RWPE1 (cell line): Measurements from ENCODE around the gene RARG.

Source experiments
- CTCF ChIA-PET: fragments of 350-600 bp; sonication (Branson Sonifier 250); formaldehyde crosslinking; extraction: SDS; loops from one replicate; lab custom pipeline; 2021; lab: Yijun Ruan, JAX
- POLR2A ChIA-PET: fragments of 400-600 bp; formaldehyde crosslinking; extraction: SDS; loops from one replicate; lab custom pipeline; 2020; ENCODE audit warnings: antibody characterized with exemption; ENCODE audit not compliant: low non-redundant PET; lab: Yijun Ruan, JAX
- DNase-seq: peaks from one replicate; pipeline ENCODE4 v3.0.0; 2012; ENCODE audit warnings: low spot score
- H3K27ac ChIP-seq: fragments of 450-650 bp; 2 replicates; pipeline ENCODE4 v1.5.1; 2017
- CTCF ChIP-seq: fragments of 450-650 bp; conservative IDR thresholded peaks from 2 replicates; pipeline ENCODE4 v1.5.1; 2017; ENCODE audit warnings: low read depth, mild to moderate bottlenecking

The RARG gene

GRCh38 chr12:53258541-53259539, 26.8 kb upstream of the RARG start:
- ChIA-PET POLR2A (no interaction called here), CTCF (interaction anchor here (1.1 kb wide), 1 partner anchor 10 kb away, joined by 3 read pairs; the partner anchor contains the start of gene ESPL1)
- no peak for DNase-seq

GRCh38 chr12:53255996-53256395, 24.0 kb upstream of the RARG start:
- TF ChIP-seq CTCF, result no peak
- CTCF ChIA-PET, result interaction anchor here (0.6 kb wide), 1 partner anchor 487 kb away, joined by 3 read pairs; no protein-coding TSS in a partner anchor
- no peak for DNase-seq
- POLR2A ChIA-PET, result no interaction called here
- H3K27ac ChIP-seq, result 0 out of 2 replicates have a peak overlapping the region, but pooled peaks have one; percentile 27

More at GRCh38 chr12:53258541-53259539, 26.8 kb upstream of the RARG start:
- TF ChIP-seq CTCF, result no peak
- no peak overlapping the region for H3K27ac ChIP-seq

- CTCF ChIA-PET, result interaction anchor here (0.8 to 1.0 kb wide), 2 partner anchors 9 to 41 kb away, joined by 3 read pairs; no protein-coding TSS in a partner anchor
- no peak for DNase-seq
- TF ChIP-seq CTCF, result no peak
- POLR2A ChIA-PET, result no interaction called here
- peak overlapping the region; percentile 27 for H3K27ac ChIP-seq
These were observed 23.0 kb upstream of the RARG start for GRCh38 chr12:53254816-53255545.

GRCh38 chr12:53253298-53253697, 21.3 kb upstream of the RARG start:
- ChIA-PET POLR2A (no interaction called here), CTCF (no interaction called here)
- no peak for TF ChIP-seq CTCF

GRCh38 chr12:53252349-53252916, 20.4 kb upstream of the RARG start:
- POLR2A ChIA-PET, result no interaction called here
- H3K27ac ChIP-seq, result peak overlapping the region; percentile 88
- CTCF ChIA-PET, result interaction anchor here (1.6 to 2.2 kb wide), 4 partner anchors 14 to 41 kb away, joined by 3 to 26 read pairs (median 10); partner anchors contain the start of gene ESPL1
- peak; percentile 62 for DNase-seq
- peak; percentile 6 for TF ChIP-seq CTCF

More at GRCh38 chr12:53253298-53253697, 21.3 kb upstream of the RARG start:
- peak overlapping the region; percentile 88 for H3K27ac ChIP-seq
- no peak for DNase-seq
